Hematopoietic multipotent progenitor cell treated with erythropoietin and hydrocortisone succinate and interleukin-3 and kit ligand, for 15 days (in vitro differentiated cells): ENCODE data around the gene TBX10.
"Not testable (repeated sequence)": the region's sequence is repeated elsewhere in the genome, so short reads cannot be mapped to it uniquely, and the experiment has no call there.

Experiments used
- DNase-seq: peaks from one replicate; pipeline ENCODE4 v3.0.0-alpha.2; 2015; ENCODE audit warnings: low spot score

Gene TBX10

DNA sequence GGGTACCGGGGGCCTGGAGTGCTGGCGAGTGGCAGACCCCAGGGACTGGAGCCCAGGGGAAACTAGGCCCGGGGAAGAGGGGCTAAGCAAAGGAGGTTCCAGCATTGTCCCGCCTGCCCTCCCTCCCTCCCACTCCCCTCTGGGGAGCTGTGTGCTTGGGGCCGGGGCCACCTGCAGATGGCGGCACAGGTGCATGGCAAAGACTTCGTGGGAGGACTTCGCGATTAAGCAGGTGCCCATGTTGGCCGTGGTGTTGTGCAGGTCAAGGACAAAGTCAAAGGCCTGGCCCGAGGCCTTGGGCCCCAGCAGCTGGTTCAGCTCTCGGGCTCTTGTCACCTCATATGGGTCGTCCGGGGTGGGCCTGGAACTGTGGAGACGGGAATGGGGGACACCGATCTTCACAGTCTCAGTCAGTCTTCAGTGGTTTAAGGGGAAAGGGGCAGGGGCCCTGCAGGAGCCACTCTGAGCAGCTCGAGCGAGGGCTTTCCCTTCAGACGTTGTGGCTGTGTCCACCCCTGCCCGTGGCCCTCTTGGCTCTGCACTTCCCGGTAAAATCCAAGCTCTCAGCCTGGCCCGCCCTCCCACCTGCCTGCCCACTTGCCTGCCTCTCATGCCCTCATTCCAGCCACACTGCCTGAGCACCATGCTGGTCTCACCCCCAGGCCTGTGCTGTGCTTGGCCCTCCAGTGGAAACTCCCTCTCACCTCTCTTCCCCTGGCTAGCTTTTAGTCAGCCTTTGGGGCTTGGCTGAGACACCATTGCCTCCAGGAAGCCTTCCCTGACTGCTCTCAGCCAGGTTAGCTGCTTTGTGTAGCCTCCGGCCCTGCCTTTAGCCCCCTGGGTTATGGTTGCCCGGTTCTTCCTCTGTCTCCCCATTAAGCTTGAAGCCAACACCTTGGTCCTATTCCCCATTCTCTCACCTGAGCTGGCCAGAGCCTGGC, 6.2 kb upstream of the TBX10 start:
- DNase-seq, result no peak

DNA sequence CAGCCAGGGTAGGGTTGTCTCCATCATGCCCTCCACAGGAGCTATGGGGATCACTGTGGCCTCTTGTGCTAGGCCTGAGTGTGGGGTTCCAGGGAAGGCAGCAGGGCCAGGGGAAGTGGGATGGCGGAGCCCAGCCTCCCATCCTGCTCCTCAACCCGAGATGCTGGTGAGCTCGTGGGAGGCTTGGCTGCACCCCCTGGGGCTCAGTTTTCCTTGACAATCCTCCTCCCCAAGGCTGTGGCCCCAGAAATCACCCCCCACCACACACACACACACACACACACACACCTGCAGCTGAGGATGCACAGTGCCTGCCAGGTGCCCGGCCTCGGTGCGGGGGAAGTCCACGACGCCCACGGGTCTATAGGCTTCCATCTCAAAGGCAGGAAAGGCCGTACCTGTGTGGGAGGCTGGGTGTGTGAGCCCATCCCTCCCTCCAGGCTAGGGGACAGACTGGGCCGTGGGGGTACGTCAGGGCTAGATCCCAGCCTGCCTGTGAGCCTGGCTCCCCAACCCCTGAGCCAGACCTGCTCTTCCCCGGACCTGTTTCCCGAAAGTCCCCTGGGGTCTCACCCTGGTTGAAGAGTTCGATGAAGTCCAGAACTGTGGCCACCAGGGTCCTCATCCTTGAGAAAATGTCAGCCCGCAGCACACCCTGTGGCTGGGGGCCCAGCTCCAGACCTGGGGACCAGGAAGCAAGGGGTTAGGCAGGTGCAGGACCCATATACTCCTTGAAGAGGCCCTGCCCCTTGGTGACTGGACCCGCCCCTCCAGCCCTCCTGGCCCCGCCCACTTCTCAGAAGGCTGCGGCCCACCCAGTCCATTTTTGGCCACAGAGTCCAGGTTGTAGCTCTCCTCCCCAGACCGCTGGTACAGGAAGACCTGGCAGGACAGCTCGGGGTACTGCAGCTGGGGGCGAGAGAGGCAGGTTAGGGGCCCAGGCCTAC, 5.2 kb upstream of the TBX10 start:
- DNase-seq, result no peak

DNA sequence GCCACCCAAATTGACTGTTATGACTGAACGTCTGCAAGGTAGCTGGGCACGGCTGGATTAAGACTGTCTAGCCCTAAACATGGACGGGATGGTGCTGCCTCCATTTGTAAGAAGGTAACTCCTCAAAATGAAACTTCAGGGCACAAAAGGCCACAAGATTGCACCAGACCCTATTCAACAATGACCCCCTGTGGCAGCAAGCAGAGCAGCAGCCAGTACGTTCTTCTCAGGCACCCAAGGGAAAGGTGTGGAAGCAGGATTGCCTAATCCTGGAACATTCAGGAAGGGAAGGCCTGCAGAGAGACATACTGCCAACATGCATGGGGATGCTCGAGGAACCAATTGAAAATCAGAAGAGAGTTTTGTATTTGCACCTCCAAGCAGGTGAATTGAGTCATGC, 4.5 kb upstream of the TBX10 start:
- DNase-seq, result no peak

DNA sequence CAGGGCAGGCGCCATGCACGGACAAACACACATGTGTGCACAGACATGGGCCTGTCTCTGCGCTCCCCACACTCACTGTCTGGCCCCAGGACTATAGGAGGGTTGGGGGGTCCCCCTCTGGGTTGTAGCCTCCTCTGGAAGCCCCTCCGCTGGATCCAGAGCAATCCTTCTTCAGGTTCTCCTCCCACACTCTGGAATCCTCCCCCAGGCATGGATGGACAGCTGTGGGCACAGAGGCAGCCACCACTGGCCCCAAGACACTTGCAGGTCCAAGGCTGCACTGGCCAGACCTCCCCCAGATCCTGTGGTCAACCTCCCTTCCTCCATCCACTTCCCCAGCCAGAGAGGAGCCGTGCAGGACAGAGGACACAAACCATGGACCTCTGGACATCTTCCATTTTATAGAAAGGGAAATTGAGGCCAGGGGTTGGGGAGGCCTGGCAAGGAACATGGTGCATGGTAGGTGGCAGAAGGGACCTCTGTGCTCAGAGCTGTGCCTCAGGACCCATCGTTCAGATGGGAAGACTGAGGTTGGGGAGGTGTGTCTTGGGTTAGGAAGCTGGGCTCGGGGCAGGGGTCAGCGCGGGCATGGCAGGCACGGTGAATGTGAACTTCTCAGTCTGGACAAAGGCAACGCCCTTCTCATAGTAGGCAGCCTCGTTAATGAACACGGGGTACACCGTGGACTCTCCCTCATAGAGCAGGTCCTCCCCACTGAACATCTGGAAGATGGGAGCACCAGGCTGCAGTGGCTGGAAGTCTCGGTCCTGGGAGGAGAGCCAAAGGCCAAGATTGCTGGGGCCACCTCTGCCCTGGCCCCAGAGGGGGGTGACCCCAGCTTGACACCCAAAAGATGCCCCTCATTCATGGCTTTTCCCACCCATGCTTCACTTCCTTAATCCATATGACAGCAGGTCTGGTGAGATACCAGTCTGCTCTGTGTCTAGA, 2.9 kb upstream of the TBX10 start:
- DNase-seq, result no peak

DNA sequence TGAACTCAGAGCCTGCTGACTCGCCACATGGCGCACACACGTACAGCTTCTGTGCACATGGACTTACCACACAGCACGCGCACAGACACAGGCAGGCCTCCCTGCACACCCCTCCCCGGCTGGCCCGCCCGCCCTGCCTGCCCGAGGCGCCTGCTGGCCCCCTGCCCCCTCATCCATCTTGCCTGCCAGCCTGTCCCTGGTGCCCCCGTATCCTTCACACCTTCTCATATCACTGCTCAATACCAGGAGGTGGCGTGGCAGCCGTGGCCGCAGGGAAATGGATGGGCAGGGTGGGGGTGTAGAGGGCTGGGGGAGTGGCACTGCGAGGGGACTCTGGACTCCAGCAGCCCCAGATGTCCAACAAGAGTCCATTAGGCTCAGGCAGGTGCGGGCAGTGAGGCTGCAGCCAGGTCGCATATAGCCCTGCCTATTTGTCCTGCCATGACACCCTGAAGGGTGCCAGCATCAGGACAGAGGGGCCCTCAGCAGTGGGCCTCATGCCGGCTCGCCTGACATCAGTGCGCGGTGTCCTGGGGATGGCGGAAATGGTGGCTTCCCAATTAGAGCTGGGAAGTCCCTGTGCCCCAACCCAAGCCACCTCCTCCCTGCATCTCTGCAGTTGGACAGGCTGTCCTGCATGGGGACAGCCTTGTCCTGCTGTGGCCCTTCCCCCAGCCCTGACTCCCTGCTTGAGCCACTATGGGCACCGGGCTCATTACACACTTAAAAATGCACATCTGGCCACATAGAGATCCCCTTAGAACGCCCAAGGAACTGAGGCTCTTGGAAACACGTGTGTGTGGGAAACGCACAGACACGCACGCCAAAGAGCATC, 2.0 kb upstream of the TBX10 start:
- DNase-seq, result no peak

DNA sequence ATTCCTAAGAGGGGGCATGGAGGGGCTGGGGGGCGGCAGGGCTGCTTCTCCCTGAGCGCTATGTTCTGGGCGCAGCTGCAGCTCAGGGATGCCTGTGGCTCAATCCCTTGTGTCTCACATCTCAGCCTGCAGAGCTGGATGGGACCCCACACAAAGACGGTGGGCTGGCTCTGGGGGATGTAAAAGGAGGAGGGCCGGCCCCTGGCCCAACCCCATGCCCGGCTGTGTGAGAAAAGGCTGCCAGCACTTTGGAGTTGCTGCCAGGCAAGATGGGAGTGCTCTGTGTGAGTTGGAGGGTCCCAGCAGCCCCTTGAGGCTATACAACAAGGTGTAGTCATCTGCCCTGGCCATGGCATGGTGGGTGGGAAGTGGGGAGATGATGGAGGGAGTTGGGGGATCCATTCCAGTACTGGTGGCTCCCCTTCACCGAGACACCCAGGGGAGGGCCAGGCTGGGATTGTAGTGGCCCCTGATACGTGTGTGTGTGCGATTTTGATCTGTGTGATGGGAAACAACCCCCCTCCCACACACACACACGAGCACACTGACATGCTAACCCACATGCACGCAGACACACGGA, 1.3 kb upstream of the TBX10 start:
- DNase-seq, result no peak

DNA sequence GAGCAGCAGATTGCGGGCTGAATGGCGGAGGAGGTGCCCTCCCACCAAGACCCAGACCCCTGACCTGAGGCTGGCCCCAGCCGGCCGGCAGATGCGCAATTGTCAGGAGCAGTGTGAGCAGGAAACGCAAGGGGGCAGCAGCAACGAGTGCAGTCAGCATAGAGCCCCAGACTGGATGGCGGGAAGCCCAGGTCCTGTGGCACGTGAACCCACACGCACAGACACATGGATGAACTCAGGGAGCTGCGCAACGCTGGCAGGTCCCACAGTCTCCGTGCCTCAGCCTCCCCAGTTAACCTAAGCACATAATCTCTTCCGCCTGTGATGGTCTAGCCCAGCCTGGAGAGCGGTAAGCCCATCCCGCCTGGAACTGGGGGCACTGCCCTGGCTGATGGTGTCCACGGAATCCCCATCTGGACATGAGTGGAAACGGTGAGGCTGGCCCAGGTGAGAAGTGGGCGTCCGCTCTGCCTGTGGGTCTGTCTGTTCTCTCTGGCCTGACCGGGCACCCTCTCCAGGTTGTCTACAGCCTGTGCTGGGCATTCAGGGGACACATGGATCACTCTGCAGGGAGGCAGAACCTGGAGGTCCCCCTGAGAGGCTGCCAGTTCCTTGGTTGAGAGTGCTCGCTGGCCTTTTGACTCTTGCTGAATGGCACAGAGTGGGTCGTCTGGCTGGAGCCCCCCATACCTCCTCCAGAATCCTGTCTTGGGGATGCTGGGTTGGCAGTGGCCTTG, 626 bp upstream of the TBX10 start:
- DNase-seq, result peak; percentile 25

DNA sequence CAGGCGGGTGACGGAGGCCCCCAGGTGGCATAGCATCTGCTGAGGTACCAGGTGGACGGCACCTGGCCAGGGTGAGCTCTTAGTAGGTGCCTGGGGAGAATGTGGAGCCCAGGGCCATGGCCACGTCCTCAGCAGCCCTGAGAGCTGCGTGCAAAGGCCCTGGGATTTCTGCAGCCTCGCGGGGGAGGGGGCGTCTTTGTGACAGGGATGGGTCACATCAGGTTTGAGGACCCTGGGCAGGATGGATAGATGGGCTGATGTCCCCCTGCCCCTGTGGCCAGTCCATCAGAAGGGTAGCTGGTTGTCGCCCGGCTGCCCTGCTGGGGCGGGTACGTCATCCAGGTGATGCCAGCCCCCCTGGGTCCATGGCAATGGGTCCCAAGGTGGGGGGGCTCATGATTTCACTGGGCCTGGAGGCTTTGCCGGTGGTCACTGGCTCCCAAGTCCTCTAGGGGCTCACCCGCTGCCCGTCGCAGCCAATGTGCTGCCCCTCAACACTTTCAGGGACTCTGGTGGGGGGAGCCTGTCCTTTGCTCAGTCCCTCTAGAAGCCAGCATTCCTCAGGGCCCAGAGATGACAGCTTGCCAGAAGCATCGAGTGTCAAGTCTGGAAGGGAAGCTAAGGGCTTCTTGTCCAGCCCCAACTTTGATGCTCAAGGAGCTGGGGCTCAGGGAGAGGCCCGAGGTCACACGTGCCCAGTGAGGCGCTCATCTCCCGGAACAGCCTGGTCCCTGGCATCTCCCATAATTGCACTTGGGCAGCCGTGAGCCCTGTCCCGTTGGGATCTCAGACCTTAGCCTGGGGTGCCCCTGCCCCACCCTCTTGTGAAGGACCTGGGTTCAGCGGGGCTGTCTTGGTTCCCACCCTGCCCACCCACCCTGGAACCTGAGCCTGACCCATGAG, 777 bp downstream of the TBX10 start:
- no peak for DNase-seq

DNA sequence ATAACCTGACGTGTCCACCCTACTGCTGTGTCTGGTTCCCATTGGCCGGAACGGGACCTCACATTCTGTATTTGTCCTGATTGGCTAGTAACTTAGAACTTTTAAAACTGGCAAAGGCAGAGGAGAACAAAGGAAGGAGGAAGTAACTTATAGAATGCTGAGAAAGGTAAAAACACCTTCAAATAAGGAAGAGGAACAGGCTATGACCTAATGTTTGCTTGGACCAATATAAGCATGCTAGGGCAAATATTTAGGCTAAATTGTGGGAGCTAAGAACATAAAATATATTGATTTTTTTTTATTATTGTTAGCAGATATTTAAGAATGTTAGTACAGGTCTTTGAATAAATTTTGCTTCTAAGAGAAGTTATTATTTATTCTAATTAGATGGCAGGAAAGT, 2.1 kb downstream of the TBX10 start:
- not testable (repeated sequence) for DNase-seq

DNA sequence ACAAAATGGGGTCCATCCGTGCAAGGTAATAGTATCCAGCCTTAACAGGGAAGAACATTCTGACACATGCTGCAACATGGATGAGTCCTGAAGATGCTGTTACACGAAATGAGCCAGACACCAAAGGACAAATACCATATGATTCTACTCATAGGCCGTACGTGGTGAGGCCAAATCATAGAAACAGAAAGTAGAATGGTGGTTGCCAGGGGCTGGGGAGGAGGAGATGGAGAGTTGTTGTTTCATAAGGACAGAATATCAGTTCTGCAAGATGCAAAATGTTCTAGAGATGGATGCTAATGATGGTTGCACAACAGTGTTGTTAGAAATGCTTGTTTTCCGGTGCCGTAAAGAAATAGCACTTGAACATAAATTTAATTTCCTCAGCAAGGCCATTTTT, 2.6 kb downstream of the TBX10 start:
- DNase-seq, result no peak

DNA sequence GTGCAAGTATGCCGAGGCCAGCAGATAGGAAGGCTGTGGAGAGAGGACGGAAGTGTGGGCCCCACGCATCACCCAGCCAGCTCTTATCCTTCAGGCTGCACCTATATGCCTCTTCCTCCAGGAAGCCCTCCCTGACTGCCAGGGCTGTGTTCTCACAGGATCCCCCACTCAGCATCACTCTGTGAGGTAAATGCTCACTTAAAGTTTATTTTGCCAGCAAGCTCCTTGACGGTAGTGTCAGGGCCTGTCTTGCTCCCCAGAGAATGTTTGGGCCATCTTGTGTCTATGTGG, 4.4 kb downstream of the TBX10 start:
- DNase-seq, result no peak

DNA sequence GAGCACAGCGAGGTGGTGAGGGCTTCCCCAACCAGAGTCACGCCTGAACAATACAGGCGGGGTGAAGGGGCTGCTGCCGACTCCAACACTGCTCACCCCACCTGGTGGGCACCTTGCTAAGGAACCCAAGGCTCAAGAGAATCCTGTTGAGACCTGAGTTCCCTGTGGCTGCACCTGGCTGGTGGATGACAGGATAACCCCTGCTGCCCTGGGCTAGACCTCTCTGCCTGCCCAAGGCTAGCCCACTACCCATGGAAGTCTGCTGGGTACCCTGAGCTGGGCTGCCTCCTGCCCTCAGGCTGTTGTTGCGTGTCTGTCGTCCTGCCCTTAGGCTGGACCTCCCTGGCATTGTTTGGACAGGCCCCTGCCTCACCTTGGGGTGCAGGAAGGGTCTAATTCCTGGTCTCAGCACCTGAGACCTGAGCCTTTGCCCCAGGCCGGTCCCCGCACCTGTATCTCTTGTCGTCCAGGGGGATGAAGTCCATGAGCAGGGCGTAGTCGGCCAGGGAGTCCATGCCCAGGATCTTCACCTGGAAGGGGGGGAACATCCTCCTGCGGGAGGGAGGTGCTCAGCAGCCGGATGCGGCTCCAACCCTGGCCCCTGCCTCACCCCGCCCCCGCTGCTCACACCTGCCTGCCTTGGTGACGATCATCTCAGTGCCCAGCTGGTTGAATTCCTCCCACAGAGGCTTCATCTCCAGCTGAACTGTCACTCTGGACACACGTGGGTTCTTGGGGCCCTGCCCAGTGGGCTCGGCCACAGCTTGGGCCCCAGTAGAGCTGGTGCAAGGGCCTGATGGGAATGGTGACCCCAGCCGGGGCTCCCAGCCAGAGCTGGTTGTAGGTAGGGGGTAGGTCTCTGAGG, 5.0 kb downstream of the TBX10 start:
- DNase-seq, result no peak

DNA sequence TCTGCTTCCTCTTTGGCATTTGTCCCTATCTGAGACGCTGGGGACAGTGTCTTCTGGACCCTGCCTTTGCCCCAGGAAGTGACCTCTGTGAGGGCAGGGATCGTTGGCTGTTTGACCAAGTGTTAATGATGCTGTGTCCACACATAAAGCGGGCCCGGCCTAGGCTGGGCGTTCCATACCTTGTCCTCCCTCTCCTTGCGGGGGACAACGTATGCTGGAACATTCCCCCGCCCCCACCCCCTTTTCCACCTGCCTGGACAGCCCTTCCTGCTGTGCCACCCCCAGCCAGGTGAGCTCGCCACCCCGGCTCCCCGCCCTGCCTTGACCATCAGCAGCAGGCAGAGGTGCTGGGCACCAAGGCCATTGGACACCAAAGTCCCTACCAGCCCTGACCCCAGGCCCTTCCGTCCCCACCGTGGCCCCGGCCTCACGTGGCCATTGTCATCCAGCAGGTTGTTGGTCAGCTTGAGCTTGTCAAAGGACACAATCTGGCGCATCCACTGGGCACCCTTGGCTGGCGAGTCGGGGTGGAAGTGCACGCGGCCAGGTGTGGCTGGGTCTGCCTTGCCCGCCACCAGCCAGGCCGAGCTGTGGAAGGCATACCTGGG, 5.7 kb downstream of the TBX10 start:
- DNase-seq, result no peak

DNA sequence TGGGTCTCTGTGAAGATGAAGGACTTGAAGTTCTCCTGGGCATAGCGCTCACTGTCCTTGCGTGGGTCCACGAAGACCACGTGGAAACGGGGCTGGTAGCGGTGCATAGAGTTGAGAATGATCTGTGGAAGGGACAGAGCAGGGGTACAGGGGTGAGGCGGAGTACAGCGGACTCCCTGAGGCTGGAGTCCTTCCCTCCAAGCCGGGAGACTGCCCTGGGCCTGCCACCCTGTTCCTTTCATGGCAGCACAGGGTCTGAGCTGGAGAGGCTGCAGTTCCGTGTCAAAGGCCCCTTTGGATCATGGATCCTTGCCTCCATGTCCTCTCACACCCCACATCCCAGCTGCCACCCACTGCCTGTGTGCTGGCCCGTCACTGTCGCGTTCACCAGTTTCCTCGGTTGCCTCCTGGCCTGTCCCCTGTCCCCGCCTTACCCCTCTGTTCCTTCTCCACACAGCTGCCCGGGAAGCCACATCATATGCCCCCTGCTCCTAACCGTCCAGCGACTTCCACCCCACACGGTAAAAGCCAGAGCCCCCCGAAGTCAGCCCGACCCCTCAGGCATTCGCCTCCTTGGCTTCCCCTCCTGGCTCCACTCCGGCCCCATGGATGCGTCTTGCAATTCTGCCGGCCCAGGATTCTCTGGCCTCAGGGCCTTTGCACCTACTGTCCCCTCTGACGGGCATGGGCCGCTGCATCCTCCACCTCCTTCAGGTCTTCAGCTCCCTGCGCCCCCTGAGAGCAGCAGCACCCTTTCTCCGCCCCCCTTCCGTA, 6.4 kb downstream of the TBX10 start:
- DNase-seq, result no peak

DNA sequence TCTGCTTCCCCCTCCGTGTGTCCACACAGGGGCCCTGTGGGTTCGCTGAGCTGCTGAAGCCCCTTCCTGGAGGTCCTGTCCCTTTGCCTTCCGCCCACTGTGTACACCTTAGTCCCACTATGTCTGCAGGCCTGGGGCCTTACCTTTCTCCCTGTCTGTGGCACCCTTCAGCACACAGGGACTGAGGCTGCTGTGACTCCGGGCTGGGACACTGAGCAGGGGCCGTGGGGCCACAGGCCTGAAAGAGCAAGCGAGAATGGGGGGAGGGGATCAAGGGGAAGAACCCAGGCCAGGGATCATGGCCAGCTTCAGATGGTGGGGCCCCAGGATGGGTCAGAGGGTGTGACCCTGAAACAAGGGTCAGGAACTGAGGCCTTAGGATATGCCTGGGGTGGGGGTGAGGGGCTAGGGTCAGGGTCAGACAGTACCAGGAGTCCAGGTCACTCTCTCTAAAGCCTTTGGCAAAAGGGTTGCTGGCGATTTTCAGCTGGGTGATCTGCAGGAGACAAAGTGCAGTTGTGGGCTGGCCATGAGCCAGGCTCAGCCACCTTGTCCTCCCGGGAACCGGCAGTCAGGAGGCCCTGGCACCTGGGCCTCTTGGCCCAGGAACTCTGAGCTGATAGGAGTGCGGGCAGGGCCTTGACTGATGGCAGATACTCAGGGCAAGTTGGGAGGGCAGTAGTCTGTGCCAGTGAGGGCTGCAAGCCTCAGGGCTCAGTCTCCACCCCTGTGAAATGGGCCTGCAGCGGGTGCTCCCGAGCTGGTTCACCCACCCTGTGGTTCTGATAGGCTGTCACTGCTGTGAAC, 7.2 kb downstream of the TBX10 start:
- DNase-seq, result peak; percentile 18

DNA sequence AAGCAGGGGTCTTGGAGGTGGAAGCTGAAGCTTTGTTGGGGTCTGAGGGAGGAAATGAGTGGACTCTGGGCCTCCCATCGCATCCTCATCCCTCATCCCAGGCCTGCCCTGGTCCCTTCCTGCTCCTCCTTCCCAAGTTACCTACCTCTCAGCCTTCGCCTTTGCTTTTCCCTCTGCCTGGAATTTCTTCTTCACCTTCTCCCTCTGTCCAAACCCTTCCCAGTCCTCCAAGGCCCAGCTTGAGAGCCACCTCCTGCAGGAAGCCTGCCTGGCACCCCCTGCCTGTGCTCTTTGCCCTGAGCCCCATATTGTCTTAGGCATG, 7.7 kb downstream of the TBX10 start:
- DNase-seq, result no peak
